HepG2 (cell line): ENCODE measurements around the gene MPZL3. TPM values are rescaled to one million over a fixed set of nuclear protein-coding genes. Genes with fewer than 3 reads are reported as not detected.
A peak's percentile ranks its signal among the peaks of the same experiment; 100 is the strongest.

Source experiments
- GATAD2A ChIP-seq: IDR thresholded peaks from 2 replicates; pipeline ENCODE4 v1.6.1; 2016
- HNF4A ChIP-seq: sonication (generic); formaldehyde crosslinking; IDR thresholded peaks from 2 replicates; pipeline ENCODE4 v1.4.0; 2020; ENCODE audit warnings: missing genetic modification reagents
- ISL2 ChIP-seq: sonication (generic); formaldehyde crosslinking; IDR thresholded peaks from 2 replicates; pipeline ENCODE4 v1.5.0; 2020; ENCODE audit warnings: missing genetic modification reagents
- JUND ChIP-seq: sonication (generic); formaldehyde crosslinking; IDR thresholded peaks from 2 replicates; pipeline ENCODE4 v1.8.0; 2022; ENCODE audit warnings: mild to moderate bottlenecking, missing genetic modification reagents
- MED13 ChIP-seq: sonication (generic); formaldehyde crosslinking; IDR thresholded peaks from 2 replicates; pipeline ENCODE4 v1.5.0; 2020; ENCODE audit warnings: missing genetic modification reagents
- MYNN ChIP-seq: sonication (generic); formaldehyde crosslinking; IDR thresholded peaks from 2 replicates; pipeline ENCODE4 v1.4.0; 2020; ENCODE audit warnings: mild to moderate bottlenecking, low read depth, missing genetic modification reagents
- POGZ ChIP-seq: sonication (generic); formaldehyde crosslinking; IDR thresholded peaks from 2 replicates; pipeline ENCODE4 v1.4.0; 2020; ENCODE audit warnings: mild to moderate bottlenecking, missing genetic modification reagents
- XRCC5 ChIP-seq: fragments of 200-400 bp; formaldehyde crosslinking; optimal IDR thresholded peaks from 2 replicates; pipeline ENCODE3; 2017; ENCODE audit warnings: mild to moderate bottlenecking, low read length
- ZNF160 ChIP-seq: sonication (generic); formaldehyde crosslinking; IDR thresholded peaks from 2 replicates; pipeline ENCODE4 v1.8.0; 2022; ENCODE audit warnings: mild to moderate bottlenecking, inconsistent platforms, missing genetic modification reagents
- ZNF274 ChIP-seq: sonication (generic); formaldehyde crosslinking; IDR thresholded peaks from 2 replicates; pipeline ENCODE4 v1.5.1; 2020; ENCODE audit warnings: mild to moderate bottlenecking, missing genetic modification reagents
- ZNF720 ChIP-seq: sonication (generic); formaldehyde crosslinking; IDR thresholded peaks from 2 replicates; pipeline ENCODE4 v1.4.0; 2020; ENCODE audit warnings: missing genetic modification reagents
- ZNF879 ChIP-seq: sonication (generic); formaldehyde crosslinking; IDR thresholded peaks from 2 replicates; pipeline ENCODE4 v1.8.1; 2023; ENCODE audit warnings: missing genetic modification reagents
- polyA plus RNA-seq, 8 experiments: library from polyadenylated mRNA; depleted of rRNA in 3 of 8; stranded (reverse) in 7 of 8; unstranded in 1 of 8; fragments of >200 nt; fragmentation: Illumina TruSeq in 4 of 8; extraction: Trizol in 4 of 8; gene quantifications; 2 replicates each; pipeline versions ENCODE4 v1.2.1 to v1.2.3, GENCODE V29; 2011 to 2016; ENCODE audit warnings: low read depth in 4 of 8, missing spikeins in 1 of 8, mixed read lengths in 1 of 8; ENCODE audit not compliant: insufficient read depth in 1 of 8
- total RNA-seq, 5 experiments: library from RNA; depleted of rRNA; stranded (reverse); fragments of >200 nt; fragmentation: Illumina TruSeq; extraction: Trizol; gene quantifications; 2 replicates each; pipeline ENCODE4 v1.2.3, GENCODE V29; 2016; ENCODE audit warnings: low read depth in 1 of 5
- TF ChIP-seq, protein P1 (sequence below), 2 experiments: IDR thresholded peaks; 2 replicates each; pipeline ENCODE4 v1.6.1; 2011 to 2012; ENCODE audit warnings: low read length in 2 of 2, borderline replicate concordance in 1 of 2, low read depth in 1 of 2, mild to moderate bottlenecking in 1 of 2, moderate library complexity in 1 of 2
- TF ChIP-seq, protein P2 (sequence below): sonication (generic); formaldehyde crosslinking; IDR thresholded peaks from 2 replicates; pipeline ENCODE4 v1.8.1; 2023; ENCODE audit warnings: missing genetic modification reagents, mild to moderate bottlenecking, borderline replicate concordance
- TF ChIP-seq, protein P3 (sequence below): sonication (generic); formaldehyde crosslinking; IDR thresholded peaks from 2 replicates; pipeline ENCODE4 v1.5.1; 2020; ENCODE audit warnings: missing genetic modification reagents, mild to moderate bottlenecking, borderline replicate concordance
- TF ChIP-seq, protein P4 (sequence below): sonication (generic); formaldehyde crosslinking; IDR thresholded peaks from 2 replicates; pipeline ENCODE4 v1.5.0; 2020; ENCODE audit warnings: mild to moderate bottlenecking, missing genetic modification reagents
- TF ChIP-seq, protein P5 (sequence below): sonication (generic); formaldehyde crosslinking; IDR thresholded peaks from 2 replicates; pipeline ENCODE4 v1.5.0; 2020; ENCODE audit warnings: mild to moderate bottlenecking, missing genetic modification reagents
- TF ChIP-seq, protein P6 (sequence below): sonication (generic); formaldehyde crosslinking; IDR thresholded peaks from 2 replicates; pipeline ENCODE4 v1.5.0; 2020; ENCODE audit warnings: missing genetic modification reagents

MPZL3 gene
- total and polyA plus RNA-seq, 2 of the 13 experiments (the other 11 are each of a cell fraction or from before 2014, with no cell fraction given) = 5.3 to 9.3 TPM

DNA sequence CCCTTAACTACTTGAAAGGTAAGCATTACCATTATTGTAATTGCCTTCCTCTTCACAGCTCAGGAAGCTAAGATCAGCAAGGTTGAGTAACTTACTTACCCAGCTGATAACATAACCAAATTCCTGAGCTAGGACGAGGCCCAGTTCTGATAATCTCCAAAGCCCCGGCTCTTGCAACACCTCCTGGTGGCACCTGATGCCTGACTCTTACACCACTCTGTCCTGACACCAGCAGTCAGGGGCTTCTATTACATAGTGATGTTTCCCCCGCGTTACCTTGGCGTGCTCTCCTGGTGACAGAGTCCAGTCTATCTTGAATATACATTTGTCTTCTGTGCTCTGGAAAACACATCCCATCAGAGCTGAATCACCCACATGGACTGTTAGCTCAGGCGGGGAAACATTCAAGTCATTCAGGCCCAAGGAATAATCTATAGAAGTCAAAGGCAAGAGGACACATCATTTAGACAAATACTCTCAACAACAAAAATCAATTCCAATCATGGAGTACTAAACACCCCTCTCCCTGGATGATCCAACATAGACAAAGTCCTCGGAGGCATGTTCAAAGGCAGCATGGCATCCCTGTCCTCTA is 39.9 kb downstream of the MPZL3 start (continued):
- TF ChIP-seq, protein P1, sequence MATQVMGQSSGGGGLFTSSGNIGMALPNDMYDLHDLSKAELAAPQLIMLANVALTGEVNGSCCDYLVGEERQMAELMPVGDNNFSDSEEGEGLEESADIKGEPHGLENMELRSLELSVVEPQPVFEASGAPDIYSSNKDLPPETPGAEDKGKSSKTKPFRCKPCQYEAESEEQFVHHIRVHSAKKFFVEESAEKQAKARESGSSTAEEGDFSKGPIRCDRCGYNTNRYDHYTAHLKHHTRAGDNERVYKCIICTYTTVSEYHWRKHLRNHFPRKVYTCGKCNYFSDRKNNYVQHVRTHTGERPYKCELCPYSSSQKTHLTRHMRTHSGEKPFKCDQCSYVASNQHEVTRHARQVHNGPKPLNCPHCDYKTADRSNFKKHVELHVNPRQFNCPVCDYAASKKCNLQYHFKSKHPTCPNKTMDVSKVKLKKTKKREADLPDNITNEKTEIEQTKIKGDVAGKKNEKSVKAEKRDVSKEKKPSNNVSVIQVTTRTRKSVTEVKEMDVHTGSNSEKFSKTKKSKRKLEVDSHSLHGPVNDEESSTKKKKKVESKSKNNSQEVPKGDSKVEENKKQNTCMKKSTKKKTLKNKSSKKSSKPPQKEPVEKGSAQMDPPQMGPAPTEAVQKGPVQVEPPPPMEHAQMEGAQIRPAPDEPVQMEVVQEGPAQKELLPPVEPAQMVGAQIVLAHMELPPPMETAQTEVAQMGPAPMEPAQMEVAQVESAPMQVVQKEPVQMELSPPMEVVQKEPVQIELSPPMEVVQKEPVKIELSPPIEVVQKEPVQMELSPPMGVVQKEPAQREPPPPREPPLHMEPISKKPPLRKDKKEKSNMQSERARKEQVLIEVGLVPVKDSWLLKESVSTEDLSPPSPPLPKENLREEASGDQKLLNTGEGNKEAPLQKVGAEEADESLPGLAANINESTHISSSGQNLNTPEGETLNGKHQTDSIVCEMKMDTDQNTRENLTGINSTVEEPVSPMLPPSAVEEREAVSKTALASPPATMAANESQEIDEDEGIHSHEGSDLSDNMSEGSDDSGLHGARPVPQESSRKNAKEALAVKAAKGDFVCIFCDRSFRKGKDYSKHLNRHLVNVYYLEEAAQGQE (IDR thresholded peaks at IDR 0.05; ENCODE audit: borderline replicate concordance in 1 of 2, low read depth in 1 of 2, low read length in 2 of 2) = 0 out of 4 replicates have a peak, but pooled peaks of 1 of the 2 experiments have one; percentile 12
- TF ChIP-seq JUND (CRISPR knock-in tag) (peak; percentile 83), ZNF160 (0 out of 2 replicates have a peak, but pooled peaks have one; percentile 64), XRCC5 (peak; percentile 55), MYNN (peak; percentile 98), ZNF274 (CRISPR knock-in tag) (no peak), MED13 (CRISPR knock-in tag) (peak; percentile 92), GATAD2A (CRISPR knock-in tag) (peak; percentile 97), HNF4A (CRISPR knock-in tag) (peak; percentile 91), ZNF720 (CRISPR knock-in tag) (no peak), ZNF879 (CRISPR knock-in tag) (no peak), ISL2 (peak; percentile 94), POGZ (peak; percentile 80)
- TF ChIP-seq, protein P2, sequence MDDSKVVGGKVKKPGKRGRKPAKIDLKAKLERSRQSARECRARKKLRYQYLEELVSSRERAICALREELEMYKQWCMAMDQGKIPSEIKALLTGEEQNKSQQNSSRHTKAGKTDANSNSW = no peak
- TF ChIP-seq, protein P3, sequence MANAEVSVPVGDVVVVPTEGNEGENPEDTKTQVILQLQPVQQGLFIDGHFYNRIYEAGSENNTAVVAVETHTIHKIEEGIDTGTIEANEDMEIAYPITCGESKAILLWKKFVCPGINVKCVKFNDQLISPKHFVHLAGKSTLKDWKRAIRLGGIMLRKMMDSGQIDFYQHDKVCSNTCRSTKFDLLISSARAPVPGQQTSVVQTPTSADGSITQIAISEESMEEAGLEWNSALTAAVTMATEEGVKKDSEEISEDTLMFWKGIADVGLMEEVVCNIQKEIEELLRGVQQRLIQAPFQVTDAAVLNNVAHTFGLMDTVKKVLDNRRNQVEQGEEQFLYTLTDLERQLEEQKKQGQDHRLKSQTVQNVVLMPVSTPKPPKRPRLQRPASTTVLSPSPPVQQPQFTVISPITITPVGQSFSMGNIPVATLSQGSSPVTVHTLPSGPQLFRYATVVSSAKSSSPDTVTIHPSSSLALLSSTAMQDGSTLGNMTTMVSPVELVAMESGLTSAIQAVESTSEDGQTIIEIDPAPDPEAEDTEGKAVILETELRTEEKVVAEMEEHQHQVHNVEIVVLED (CRISPR knock-in tag) = peak; percentile 54; the same call in 1 of the 2 replicates
- TF ChIP-seq, protein P4, sequence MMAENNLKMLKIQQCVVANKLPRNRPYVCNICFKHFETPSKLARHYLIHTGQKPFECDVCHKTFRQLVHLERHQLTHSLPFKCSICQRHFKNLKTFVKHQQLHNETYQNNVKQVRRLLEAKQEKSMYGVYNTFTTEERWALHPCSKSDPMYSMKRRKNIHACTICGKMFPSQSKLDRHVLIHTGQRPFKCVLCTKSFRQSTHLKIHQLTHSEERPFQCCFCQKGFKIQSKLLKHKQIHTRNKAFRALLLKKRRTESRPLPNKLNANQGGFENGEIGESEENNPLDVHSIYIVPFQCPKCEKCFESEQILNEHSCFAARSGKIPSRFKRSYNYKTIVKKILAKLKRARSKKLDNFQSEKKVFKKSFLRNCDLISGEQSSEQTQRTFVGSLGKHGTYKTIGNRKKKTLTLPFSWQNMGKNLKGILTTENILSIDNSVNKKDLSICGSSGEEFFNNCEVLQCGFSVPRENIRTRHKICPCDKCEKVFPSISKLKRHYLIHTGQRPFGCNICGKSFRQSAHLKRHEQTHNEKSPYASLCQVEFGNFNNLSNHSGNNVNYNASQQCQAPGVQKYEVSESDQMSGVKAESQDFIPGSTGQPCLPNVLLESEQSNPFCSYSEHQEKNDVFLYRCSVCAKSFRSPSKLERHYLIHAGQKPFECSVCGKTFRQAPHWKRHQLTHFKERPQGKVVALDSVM (CRISPR knock-in tag) = no peak
- TF ChIP-seq, protein P5, sequence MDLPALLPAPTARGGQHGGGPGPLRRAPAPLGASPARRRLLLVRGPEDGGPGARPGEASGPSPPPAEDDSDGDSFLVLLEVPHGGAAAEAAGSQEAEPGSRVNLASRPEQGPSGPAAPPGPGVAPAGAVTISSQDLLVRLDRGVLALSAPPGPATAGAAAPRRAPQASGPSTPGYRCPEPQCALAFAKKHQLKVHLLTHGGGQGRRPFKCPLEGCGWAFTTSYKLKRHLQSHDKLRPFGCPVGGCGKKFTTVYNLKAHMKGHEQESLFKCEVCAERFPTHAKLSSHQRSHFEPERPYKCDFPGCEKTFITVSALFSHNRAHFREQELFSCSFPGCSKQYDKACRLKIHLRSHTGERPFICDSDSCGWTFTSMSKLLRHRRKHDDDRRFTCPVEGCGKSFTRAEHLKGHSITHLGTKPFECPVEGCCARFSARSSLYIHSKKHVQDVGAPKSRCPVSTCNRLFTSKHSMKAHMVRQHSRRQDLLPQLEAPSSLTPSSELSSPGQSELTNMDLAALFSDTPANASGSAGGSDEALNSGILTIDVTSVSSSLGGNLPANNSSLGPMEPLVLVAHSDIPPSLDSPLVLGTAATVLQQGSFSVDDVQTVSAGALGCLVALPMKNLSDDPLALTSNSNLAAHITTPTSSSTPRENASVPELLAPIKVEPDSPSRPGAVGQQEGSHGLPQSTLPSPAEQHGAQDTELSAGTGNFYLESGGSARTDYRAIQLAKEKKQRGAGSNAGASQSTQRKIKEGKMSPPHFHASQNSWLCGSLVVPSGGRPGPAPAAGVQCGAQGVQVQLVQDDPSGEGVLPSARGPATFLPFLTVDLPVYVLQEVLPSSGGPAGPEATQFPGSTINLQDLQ (CRISPR knock-in tag) = no peak
- TF ChIP-seq, protein P6, sequence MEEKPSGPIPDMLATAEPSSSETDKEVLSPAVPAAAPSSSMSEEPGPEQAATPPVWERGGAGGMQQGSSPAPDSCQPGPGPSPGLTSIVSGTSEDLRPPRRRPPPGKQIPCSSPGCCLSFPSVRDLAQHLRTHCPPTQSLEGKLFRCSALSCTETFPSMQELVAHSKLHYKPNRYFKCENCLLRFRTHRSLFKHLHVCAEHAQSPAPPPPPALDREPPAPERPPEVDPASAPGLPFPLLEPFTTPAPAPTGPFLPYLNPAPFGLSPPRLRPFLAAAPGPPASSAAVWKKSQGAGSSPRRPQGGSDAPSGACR (CRISPR knock-in tag) = 0 out of 2 replicates have a peak, but pooled peaks have one; percentile 50
